T1000 (cell line): ENCODE data around the gene GPR141.

Experiments
- DNase-seq: peaks from one replicate; lab custom pipeline; 2025; ENCODE audit warnings: mixed read lengths; lab: John Stamatoyannopoulos, UW

The GPR141 gene

GRCh38 chr7:37683246-37684120 lies at the start of gene GPR141:
TSS of gene GPR141 (plus strand) at chr7:37683766. CDS start at chr7:37740394, 56,628 bp downstream.
- no peak for DNase-seq

- no peak for DNase-seq
Measured at GRCh38 chr7:37635346-37635745, 48.2 kb upstream of the GPR141 start.

GRCh38 chr7:37642028-37642540 lies 41.5 kb upstream of the GPR141 start:
- DNase-seq: no peak

DNA sequence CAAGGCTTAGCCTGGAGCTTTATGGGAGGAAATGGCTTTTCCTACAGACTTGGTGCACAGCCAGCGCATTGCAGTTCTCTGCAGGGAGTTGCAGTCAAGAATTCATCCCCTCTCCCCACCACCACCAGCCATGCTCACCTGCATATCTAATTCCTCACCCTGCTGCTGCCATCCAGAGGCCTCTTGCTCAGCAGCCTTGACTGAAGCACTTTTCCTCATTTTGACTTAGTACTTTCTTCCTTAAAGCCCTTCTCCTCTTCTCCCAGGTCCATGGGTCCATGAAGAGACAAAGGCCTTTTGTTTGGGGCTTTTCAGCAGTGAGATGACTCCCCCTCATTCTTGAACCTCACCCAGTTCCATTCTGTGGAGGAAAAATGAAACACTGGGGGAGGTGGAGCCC lies 39.7 kb upstream of the GPR141 start:
- DNase-seq: no peak

DNA sequence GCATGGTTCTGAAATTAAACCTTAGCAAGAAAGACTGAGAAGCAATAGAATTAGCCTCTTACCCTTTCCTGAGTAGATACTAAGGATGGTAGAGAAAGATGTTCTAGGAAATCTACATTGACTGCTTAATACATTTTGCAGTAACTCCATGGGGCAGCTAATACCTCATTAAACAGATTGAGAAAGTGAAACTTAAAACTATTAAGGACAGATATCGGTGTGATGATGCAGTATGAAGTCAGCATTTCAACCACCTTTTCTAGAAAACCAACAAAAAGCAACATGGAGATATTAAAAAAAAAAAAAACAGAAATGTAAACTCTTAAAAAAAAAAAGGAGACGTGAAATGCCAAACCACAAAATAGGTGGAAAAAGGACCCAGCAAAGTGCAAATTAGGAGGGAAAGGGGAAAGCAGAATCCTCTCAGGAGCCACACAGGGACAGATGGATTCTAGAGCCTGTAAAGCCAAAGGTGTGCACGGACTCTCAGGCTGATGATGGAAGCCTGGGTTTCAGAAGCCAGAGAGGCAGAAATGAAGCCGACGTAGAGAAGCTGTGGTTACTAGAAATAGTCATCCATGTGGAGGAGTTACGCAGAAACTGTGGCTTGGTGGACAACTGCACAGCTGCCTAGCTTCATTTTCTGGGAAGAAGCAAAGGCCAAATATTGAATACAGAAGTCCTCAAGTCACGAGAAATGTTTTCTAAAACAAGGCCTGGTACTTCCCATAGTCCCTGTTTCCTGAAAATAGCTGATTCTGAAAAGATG lies 38.1 kb upstream of the GPR141 start:
- DNase-seq: no peak

DNA sequence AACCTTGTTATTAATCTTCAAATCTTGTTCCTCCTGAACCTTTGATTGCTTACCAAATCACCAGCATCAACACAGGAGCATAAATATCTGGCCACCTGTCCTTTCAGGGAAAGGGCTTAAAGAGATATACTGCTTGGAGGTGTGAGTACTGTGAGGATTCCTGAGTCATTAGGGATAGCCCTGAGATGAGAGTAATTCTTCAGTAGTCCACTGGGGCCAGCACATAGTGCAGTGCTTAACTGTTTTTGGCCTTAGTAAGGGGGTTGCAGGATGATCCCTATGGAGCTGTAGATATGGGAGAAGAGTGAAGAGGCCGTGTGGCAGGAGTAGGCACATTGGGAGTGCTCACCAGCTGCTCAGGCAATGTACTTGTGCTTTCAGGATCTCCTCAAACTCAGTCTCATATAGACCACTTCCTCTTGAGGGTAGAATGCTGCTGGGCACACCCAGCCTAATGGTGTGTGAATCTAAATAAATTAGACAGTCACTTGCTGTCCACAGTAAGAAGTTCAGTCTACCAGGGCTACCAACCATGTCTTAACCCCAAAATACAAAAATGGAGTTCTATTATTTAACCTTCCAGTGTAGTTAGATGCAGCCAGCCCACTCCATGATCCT lies 26.5 kb upstream of the GPR141 start:
- DNase-seq: no peak

GRCh38 chr7:37657816-37658215 lies 25.8 kb upstream of the GPR141 start:
- DNase-seq: no peak

DNA sequence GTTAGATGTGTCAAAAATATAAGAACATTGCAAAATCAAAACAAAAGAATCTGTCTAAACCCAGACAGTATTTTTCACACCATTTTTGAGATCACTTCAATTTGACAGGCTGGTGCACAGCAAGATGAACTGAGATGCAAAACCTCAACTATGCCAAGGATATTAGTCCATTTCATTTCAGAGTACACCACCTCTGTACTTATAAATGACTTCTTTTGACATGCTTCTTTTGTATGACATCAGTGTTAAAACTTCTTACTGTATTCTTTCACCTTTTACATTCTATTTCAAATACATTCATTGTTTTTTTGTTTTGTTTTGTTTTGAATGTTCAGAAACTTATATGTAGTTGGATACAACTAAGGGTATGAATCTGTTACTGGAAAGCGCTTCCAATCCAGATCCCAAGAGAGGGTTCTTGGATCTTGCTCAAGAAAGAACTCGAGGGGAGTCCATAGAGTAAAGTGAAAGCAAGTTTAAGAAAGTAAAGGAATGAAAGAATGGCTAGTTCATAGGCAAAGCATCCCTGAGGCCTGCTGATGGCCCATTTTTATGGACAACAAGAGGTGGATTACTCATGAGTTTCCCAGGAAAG lies 23.5 kb upstream of the GPR141 start:
- DNase-seq: no peak

DNA sequence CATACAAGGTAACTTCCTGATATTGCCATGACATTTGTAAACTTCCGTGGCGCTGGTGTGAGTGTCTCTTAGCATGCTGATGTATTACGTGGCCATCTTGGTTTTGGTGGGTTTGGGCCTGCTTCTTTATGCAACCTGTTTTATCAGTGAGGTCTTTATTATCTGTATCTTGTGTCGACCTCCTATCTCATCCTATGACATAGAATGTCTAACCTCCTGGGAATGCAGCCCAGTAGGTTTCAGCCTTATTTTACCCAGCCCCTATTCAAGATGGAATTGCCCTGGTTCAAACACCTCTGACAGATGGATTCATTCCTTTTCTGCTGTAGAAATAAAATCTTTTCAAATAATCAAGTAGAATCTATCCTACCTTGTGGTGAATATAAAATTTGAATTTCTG lies 23.0 kb upstream of the GPR141 start:
- no peak for DNase-seq

DNA sequence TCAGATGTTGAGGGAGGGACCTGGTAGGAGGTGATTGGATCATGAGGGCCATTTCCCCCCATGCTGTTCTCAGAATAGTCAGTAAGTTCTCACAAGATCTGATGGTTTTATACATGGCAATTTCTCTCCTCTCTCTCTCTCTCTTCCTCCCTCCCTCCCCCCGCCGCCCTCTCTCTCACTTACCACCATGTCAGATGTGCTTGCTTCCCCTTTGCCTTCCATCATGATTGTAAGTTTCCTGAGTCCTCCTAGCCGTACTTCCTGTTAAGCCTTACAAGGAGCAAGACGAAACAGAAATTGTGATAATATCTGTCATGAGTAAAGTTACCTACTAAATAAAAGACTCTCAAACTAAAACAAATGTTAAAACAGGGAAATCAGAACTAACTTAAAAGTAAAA lies 19.9 kb upstream of the GPR141 start:
- no peak for DNase-seq

DNA sequence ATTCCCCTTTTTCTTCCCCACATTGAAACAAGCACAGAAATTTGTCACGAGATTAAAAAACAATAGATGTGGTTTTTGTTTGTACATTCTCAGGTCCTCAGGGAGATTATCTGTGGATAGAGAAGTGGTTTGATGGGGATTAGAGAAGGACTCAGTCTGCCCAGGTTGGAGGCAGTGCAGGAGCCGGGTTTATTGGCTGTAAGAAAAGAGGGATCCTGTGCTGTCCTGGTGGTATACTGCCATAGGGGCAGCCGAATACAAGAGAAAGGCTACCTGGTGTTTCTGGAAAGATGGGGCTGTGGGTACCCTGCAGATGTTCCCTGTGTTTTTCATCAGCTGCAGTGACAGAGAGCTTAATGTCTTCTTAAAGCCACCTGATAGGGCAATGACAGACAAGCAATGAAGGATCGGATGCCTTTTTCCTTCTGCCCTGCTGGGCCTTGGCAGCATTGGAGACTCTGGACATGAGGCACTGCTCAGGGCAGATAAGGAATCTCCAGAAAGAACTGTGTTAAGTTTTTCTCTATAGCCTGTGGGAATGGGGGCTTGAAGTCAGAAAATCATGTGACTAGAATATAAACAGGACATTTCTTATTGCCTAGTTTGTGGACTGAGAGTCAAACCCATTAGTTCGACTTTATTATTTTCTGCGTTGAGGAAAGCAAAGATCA lies 18.1 kb upstream of the GPR141 start:
- no peak for DNase-seq

- no peak for DNase-seq
Measured at GRCh38 chr7:37666026-37666799, 17.4 kb upstream of the GPR141 start.

DNA sequence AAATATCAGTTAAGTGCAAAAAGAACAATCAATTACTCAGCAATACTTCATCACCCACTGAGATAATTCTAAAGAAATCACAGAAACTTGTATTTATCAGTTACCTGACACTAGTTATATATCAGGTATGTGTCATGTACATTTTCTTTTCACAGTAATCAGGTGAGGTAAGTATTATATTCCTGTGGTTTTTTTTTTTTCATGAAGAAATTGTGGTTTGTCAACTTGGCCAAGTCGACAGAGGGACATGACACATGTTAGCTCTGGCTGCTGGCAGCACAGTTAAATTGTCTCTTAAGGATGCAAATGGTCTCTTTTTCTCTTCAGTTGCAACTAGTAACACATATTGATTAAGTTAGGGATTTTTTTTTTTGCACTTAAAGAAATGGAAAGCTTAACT lies 13.7 kb upstream of the GPR141 start:
- DNase-seq: no peak

GRCh38 chr7:37670436-37670835 lies 13.1 kb upstream of the GPR141 start:
- DNase-seq: no peak

GRCh38 chr7:37671876-37672275 lies 11.7 kb upstream of the GPR141 start:
- no peak for DNase-seq

- DNase-seq: no peak
Measured at GRCh38 chr7:37672926-37673325, 10.6 kb upstream of the GPR141 start.

GRCh38 chr7:37673523-37673922 lies 10.0 kb upstream of the GPR141 start:
- no peak for DNase-seq

DNA sequence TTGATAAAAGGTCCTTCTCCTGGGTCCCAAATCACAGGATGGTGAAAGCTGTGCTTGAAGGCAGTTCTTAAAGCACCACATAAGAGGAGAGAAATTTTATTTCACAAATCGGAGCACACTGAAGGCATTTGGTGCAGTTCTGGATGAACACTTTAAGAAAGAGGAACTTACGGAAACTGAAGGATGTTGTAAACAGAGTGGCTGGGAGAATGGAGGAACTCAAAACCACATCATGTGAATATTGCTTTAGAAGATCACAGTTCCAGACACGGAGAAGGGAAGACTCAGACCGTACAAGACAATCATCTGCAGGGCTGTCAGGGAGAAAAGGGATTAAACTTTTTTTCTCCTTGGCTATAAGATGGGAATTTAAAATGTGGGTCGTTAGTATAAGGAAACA lies 9.0 kb upstream of the GPR141 start:
- DNase-seq: no peak

- no peak for DNase-seq
Measured at GRCh38 chr7:37675749-37676148, 7.8 kb upstream of the GPR141 start.

- DNase-seq: no peak
Measured at GRCh38 chr7:37684927-37685326, 1.4 kb downstream of the GPR141 start.
